Peyer's patch (tissue), 4 donors: ENCODE data around the gene FAM47E.

Experiments
- POLR2A ChIP-seq, 2 donors: fragments of 450-650 bp; IDR thresholded peaks; one replicate each; pipeline ENCODE4 v1.5.1; 2017; ENCODE audit warnings: antibody characterized with exemption in 2 of 2, mild to moderate bottlenecking in 2 of 2, moderate library complexity in 2 of 2
- TF ChIP-seq, protein P1 (sequence below), 6 experiments: fragments of 450-650 bp in 4 of 6; fragments of 200-600 bp in 2 of 6; sonication (generic) in 1 of 6; IDR thresholded peaks; one replicate each; pipeline ENCODE4 v1.5.1; 2017 to 2019; ENCODE audit warnings: antibody characterized with exemption in 6 of 6, mild to moderate bottlenecking in 3 of 6, moderate library complexity in 1 of 6

GRCh38 chr4:76312457-76312856 lies 60.9 kb downstream of the FAM47E start:
- TF ChIP-seq, protein P1, sequence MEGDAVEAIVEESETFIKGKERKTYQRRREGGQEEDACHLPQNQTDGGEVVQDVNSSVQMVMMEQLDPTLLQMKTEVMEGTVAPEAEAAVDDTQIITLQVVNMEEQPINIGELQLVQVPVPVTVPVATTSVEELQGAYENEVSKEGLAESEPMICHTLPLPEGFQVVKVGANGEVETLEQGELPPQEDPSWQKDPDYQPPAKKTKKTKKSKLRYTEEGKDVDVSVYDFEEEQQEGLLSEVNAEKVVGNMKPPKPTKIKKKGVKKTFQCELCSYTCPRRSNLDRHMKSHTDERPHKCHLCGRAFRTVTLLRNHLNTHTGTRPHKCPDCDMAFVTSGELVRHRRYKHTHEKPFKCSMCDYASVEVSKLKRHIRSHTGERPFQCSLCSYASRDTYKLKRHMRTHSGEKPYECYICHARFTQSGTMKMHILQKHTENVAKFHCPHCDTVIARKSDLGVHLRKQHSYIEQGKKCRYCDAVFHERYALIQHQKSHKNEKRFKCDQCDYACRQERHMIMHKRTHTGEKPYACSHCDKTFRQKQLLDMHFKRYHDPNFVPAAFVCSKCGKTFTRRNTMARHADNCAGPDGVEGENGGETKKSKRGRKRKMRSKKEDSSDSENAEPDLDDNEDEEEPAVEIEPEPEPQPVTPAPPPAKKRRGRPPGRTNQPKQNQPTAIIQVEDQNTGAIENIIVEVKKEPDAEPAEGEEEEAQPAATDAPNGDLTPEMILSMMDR (IDR thresholded peaks at IDR 0.05) = no peak
- no peak for TF ChIP-seq POLR2A (IDR thresholded peaks at IDR 0.05)
